Transverse colon (tissue), 4 donors: ENCODE results near the gene GAS2L1. TPM values are rescaled to one million over a fixed set of nuclear protein-coding genes. Genes with fewer than 3 reads are reported as not detected.

ENCODE experiments used
- DNase-seq: peaks from one replicate; pipeline ENCODE4 v3.0.0-alpha.2; 2019
- H3K27ac ChIP-seq, 4 donors: fragments of 200-600 bp; sonication (generic); 2 replicates each; pipeline ENCODE4 v1.5.1; 2016 to 2018; ENCODE audit warnings: inconsistent platforms in 4 of 4
- H3K27me3 ChIP-seq: fragments of 200-600 bp; sonication (generic); 2 replicates; pipeline ENCODE4 v1.5.1; 2017; ENCODE audit warnings: inconsistent platforms
- H3K36me3 ChIP-seq, 4 donors: fragments of 200-600 bp; sonication (generic); 2 replicates each; pipeline ENCODE4 v1.5.1; 2017 to 2019; ENCODE audit warnings: inconsistent platforms in 4 of 4
- H3K4me1 ChIP-seq, 4 donors: fragments of 200-600 bp; sonication (generic); 2 replicates each; pipeline ENCODE4 v1.5.1; 2017 to 2020; ENCODE audit warnings: inconsistent platforms in 4 of 4
- H3K4me3 ChIP-seq, 4 donors: fragments of 200-600 bp; sonication (generic); 1 replicate in 1 of 4; 2 replicates in 3 of 4; pipeline versions ENCODE4 v1.5.1 to v1.6.1; 2017 to 2019; ENCODE audit warnings: inconsistent platforms in 4 of 4
- H3K9me3 ChIP-seq, 2 donors: fragments of 200-600 bp; sonication (generic); 2 replicates each; pipeline ENCODE4 v1.5.1; 2017 to 2019; ENCODE audit warnings: inconsistent platforms in 2 of 2
- EP300 ChIP-seq: sonication (generic); formaldehyde crosslinking; IDR thresholded peaks from one replicate; pipeline ENCODE4 v1.6.1; 2017; ENCODE audit warnings: antibody characterized with exemption, low read depth
- POLR2A ChIP-seq: fragments of 450-650 bp; IDR thresholded peaks from one replicate; pipeline ENCODE4 v1.6.1; 2016; ENCODE audit warnings: antibody characterized with exemption, mild to moderate bottlenecking, moderate library complexity
- POLR2AphosphoS5 ChIP-seq, 3 donors: sonication (generic); formaldehyde crosslinking; IDR thresholded peaks; one replicate each; pipeline ENCODE4 v1.6.1; 2016; ENCODE audit warnings: antibody characterized with exemption in 3 of 3
- WGBS, 2 donors: methylation state at CpG; one replicate each; pipeline ENCODE4 v1.1.5; 2018; ENCODE audit warnings: low coverage in 1 of 2; 5-methylcytosine and 5-hydroxymethylcytosine counted together
- in situ Hi-C, 4 donors: fragments of 200-750 bp; cut with MboI; loops; one replicate each; pipeline versions ENCODE4 v1.15.0 to v1.15.1; 2017; ENCODE audit warnings: low sequenced_read_pairs in 3 of 4, low pct_ligation_motif_present in 1 of 4, low pct_unique_long_range_greater_than_20kb in 1 of 4
- intact Hi-C: fragments of 100-400 bp; cut with DNase I; formaldehyde crosslinking; loops from one replicate; pipeline ENCODE4 v1.15.1; 2023; ENCODE audit warnings: low total_unique reads
- total RNA-seq, 4 donors: library from RNA; depleted of rRNA; stranded (reverse); fragments of >200 nt; gene quantifications; one replicate each; pipeline ENCODE4 v1.1.0, GENCODE V29; 2016
- TF ChIP-seq, protein P1 (sequence below), 5 experiments: fragments of 200-600 bp in 3 of 5; fragments of 450-650 bp in 2 of 5; sonication (generic) in 3 of 5; IDR thresholded peaks; 1 replicate in 2 of 5; 2 replicates in 3 of 5; pipeline ENCODE4 v1.5.1; 2016 to 2017; ENCODE audit warnings: antibody characterized with exemption in 5 of 5, inconsistent platforms in 3 of 5, mild to moderate bottlenecking in 2 of 5, moderate library complexity in 1 of 5

GAS2L1 gene
- total RNA-seq, 4 donors from 2014 or later, result 21.1 to 81.0 (median 43.6) TPM

DNA sequence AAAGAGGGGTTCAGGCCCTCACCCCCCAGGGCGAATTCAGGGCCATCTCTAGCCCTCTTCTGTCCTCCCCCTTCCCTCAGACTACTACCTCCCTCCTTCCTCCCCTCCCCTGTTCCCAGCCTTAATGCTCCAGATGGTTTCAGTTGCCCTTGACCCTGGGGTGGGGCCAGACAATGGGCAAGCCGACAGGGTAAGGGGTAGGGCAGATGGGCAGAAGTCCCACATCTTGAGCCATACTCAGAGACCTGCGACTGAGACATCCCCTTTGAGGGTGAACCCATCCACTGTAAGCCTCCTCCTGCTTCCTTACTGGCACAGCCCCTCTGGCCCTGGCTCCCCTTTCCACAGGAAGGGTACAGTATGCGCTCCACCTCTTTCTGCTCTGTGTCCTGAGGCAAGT, 40.5 kb upstream of the GAS2L1 start:
- Histone ChIP-seq H3K27me3 (no peaks in the 10 kb centered on the region), H3K9me3 (no peaks in the 10 kb centered on the region), H3K36me3 (no peaks in the 10 kb centered on the region), H3K27ac (no peak overlapping the region), H3K4me1 (peaks cover 9 to 34% (median 30%) of the 10 kb centered on the region in 4 donors), H3K4me3 (no peak overlapping the region)
- in situ Hi-C loops, result no loop called here
- WGBS, 2 donors, result 58 to 83% methylated on average over 1 to 4 of the region's 4 CpGs
- intact Hi-C loops, result no loop called here
- no peak for DNase-seq
- no peak for TF ChIP-seq EP300
- TF ChIP-seq, protein P1, sequence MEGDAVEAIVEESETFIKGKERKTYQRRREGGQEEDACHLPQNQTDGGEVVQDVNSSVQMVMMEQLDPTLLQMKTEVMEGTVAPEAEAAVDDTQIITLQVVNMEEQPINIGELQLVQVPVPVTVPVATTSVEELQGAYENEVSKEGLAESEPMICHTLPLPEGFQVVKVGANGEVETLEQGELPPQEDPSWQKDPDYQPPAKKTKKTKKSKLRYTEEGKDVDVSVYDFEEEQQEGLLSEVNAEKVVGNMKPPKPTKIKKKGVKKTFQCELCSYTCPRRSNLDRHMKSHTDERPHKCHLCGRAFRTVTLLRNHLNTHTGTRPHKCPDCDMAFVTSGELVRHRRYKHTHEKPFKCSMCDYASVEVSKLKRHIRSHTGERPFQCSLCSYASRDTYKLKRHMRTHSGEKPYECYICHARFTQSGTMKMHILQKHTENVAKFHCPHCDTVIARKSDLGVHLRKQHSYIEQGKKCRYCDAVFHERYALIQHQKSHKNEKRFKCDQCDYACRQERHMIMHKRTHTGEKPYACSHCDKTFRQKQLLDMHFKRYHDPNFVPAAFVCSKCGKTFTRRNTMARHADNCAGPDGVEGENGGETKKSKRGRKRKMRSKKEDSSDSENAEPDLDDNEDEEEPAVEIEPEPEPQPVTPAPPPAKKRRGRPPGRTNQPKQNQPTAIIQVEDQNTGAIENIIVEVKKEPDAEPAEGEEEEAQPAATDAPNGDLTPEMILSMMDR (IDR thresholded peaks at IDR 0.05), result no peak
- no peak for TF ChIP-seq POLR2A
- TF ChIP-seq POLR2AphosphoS5 (IDR thresholded peaks at IDR 0.05), result no peak

DNA sequence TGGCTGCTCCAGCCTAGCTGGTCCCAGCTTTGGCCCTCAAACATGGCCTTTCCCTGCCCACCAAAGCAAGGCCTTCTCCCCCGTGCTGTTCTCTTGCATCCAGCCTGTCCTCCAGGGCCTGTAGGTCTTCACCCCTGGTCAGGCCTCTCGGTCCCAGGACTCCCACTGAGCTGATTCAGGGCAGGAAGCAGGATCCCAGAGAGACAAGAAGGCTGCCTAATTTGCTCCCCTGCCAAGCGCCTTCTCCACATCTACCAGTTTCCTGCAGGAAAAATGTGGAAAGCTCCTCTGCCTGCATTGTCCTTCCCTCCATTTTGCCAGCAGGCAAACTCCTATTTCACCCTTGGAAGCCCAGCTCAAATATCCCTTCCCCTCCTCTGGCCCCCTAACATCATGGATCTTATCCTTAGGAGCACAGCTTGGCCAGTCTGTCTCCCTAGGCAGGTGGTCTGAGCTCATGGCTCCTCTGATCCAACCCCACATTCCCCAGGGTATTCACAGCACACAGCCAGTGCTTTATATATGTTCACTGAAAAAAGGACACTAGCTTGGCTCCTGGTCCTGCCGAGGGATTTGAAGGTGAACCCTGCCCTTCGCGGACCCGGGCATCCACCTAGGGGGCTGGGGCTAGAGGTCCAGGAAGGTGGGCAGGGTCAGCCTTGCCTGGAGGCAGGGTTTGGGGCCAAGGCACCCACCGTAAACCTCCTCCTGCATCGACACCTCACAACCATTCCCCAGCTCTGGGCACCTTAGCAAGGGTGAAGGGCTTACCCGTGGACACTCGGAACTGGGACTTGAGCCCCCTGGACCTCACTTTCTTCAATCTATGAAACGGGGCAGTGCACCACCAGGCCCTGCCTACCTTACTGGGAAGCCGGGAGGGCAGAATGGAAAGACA, 39.6 kb upstream of the GAS2L1 start:
- no peaks in the 10 kb centered on the region for H3K27me3 ChIP-seq
- peaks cover 18 to 43% (median 39%) of the 10 kb centered on the region in 4 donors for H3K4me1 ChIP-seq
- no peak for DNase-seq
- no peak for TF ChIP-seq EP300
- TF ChIP-seq, protein P1 (IDR thresholded peaks at IDR 0.05), result no peak
- no peak for TF ChIP-seq POLR2AphosphoS5 (IDR thresholded peaks at IDR 0.05)
- no peak for TF ChIP-seq POLR2A
- H3K27ac ChIP-seq, result peak overlapping the region; percentile 97 to 100 (median 100)
- intact Hi-C loops, result no loop called here
- H3K9me3 ChIP-seq, result no peaks in the 10 kb centered on the region
- peak overlapping the region; percentile 84 to 97 (median 90) for H3K4me3 ChIP-seq
- in situ Hi-C loops, result no loop called here
- no peaks in the 10 kb centered on the region for H3K36me3 ChIP-seq
- 23% methylated on average over 13 of the region's 13 CpGs; no CpG with 5 or more reads in 1 of the 2 donors for WGBS, 2 donors

DNA sequence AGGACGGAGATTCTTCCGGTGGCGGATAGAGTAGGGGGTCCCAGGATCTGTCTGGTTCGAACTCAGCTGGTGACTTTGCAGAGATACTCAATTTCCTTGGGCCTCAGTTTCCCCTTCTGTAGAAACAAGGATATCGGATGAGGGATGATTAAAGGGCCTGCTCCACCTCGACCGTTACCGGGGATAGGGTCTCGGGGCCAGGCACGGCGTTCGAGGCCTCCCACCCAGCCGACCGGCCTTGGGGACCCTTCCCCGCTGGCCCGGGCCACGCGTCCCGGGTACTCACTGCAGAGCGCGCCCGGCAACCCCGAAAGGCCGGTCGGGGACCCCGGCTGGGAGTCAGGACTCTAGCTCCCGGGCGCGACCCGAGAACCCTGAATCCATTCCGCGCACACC, 39.0 kb upstream of the GAS2L1 start:
- 0% methylated on average over 31 of the region's 32 CpGs; no CpG with 5 or more reads in 1 of the 2 donors for WGBS, 2 donors
- H3K4me1 ChIP-seq, result peaks cover 25 to 50% (median 45%) of the 10 kb centered on the region in 4 donors
- in situ Hi-C loops, result no loop called here

More for the DNA sequence above, 39.0 kb upstream of the GAS2L1 start:
- peak overlapping the region; percentile 97 to 100 (median 100) for H3K27ac ChIP-seq
- no peak for TF ChIP-seq POLR2A
- TF ChIP-seq EP300, result no peak
- TF ChIP-seq, protein P1 (IDR thresholded peaks at IDR 0.05), result peak in 1 of 5 experiments; percentile 13
- no peak for TF ChIP-seq POLR2AphosphoS5 (IDR thresholded peaks at IDR 0.05)
- no peak for DNase-seq
- H3K4me3 ChIP-seq, result peak overlapping the region; percentile 84 to 97 (median 90)
- intact Hi-C loops, result no loop called here
- H3K27me3 ChIP-seq, result no peaks in the 10 kb centered on the region
- H3K36me3 ChIP-seq, result peaks cover 0 to 6% (median 2%) of the 10 kb centered on the region in 4 donors
- H3K9me3 ChIP-seq, result no peaks in the 10 kb centered on the region
